ENCODE data around the gene GNAO1.

- no peak for TF ChIP-seq EZH2 (IDR thresholded peaks at IDR 0.05)
- TF ChIP-seq CTCF (IDR thresholded peaks at IDR 0.05), result no peak
- TF ChIP-seq EZH2phosphoT487 (IDR thresholded peaks at IDR 0.05), result no peak
Measured at GRCh38 chr16:56206951-56207350, 15.7 kb downstream of the GNAO1 start.

Data from neural progenitor cell (in vitro differentiated cells).